GM19395 (cell line): ENCODE measurements around the gene RNF141.

Source experiments
- ATAC-seq: cut with Tn5 transposase; IDR thresholded peaks from one replicate; pipeline ENCODE4 v1.9.1; 2021; ENCODE audit warnings: mild to moderate bottlenecking, moderate library complexity; ENCODE audit not compliant: unreplicated experiment

RNF141 gene

DNA sequence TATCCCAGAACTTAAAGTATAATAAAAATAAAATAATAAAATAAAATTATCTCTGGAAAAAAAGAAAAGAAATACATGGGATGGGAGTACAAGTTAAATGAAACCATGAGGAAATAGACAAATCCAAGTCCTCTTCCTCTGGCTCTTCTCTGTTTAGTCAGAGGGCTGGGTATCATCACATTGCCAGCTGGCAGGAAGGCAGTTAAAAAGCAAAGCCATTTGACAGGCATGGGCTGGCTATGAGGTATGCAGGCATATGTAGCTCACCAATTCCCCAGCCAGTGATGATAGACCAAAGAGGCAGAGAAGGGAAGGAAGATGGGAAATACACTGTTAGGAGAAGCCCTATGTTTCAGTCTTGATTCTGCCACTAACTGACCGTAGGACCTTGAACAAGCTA lies 21.0 kb upstream of the RNF141 start:
- ATAC-seq = no peak

DNA sequence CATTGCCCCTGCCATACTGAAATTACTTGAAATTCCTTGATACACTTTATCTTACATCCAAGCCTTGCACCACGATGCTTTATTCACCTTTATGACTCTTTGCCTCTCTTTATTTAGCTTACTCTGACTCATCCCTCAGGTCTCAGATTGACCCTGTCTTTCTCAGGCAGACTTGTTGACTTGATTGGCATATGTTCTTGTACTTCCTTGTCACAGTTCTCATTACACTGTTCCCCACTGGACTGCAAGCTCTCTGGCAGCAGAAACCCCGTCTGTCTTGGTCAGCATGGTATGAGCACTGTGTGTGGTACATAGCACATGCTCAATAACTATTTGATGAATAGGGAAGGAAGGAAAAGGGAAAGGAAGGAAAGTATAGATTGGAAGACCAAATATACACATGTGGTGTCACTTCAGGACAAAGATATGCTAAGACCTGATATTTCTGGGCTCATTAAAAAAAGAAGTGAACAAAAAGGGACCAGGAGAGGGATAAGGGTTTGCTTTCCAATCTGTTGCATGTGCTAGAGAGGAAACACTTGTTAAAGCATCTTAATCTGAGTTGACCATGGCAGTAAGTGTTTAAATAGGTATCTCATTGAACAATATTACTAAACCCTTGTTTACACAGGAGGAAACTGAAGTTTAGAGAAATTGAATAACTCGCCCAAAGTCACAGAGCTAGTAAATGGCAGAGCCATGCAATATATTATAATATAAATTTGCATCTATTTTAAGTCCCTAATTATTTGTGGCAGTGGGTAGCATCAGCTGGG lies 20.2 kb upstream of the RNF141 start:
- ATAC-seq = no peak

DNA sequence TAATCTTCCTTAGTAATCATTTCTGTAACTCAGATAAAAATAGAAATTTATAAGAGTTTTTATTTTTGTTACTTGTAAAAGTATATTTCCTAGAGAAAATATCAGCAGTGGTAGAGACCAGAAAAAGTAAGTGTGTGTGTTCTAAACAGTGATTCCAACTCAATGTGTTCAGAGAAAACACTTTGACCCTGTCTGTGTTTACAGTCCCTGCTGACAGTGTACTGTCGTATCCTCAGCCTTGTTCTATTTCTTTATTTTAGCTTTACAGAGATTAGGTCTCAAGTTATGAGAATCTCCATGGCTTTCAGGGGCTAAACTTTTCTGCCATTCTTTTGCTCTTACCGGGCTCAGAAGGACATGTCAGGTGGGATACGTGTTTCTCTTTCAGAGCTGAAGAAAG lies 17.3 kb upstream of the RNF141 start:
- ATAC-seq = no peak

DNA sequence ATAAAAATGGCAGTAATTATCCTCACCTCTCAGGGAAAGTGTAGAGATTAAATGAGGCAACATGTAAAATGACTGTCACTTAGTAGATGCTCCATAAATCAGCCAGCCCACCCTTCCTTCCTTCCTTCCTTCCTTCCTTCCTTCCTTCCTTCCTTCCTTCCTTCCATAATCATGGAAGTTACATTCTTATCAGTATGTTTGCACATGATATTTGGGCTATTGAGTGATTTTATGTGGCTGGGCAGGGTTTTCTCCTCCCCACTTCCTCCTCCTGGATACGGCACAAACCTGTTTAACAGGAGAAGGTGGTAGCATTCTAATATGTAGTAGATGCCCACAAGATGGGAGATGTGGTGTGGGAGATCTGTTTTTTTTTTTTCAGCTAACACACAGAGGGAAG lies 15.6 kb upstream of the RNF141 start:
- ATAC-seq = no peak

DNA sequence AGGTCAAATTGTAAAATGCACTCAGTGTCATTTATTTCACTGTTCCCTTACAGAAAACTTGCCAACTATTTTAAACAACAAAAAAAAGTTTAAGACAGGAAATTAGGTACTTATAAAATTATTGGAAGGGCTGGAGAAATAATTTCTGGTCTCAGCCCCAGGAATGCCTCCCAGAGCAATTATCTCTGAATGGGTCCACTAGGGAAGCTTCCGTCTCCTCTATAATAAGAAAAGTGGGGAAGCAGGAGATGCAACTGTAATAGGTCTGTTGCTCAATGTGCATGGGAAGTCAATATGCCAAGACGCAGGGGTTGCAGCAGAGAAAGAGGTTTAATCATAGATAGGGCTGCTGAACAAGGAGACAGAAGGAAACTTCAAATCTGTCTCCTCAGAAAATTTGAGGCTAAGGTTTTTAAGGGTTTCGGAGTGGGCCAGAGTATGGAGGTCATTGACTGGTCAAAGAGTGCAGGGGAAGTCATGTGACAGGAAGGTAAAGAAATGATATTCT lies 10.9 kb upstream of the RNF141 start:
- ATAC-seq = no peak

DNA sequence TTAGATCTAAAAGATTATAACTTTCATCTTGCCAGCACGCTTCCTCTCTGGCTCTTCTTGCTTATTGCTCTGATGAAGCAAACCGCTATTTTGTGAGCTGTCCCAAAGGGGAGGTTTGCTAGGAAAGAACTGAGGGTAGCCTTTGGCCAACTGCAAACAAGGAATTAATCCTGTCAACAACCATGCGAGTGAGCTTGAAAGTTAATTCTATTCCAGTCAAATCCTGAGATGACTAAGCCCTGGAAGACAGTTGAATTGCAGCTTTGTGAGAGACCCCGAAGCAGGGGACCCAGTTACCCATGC lies 10.3 kb upstream of the RNF141 start:
- no peak for ATAC-seq

DNA sequence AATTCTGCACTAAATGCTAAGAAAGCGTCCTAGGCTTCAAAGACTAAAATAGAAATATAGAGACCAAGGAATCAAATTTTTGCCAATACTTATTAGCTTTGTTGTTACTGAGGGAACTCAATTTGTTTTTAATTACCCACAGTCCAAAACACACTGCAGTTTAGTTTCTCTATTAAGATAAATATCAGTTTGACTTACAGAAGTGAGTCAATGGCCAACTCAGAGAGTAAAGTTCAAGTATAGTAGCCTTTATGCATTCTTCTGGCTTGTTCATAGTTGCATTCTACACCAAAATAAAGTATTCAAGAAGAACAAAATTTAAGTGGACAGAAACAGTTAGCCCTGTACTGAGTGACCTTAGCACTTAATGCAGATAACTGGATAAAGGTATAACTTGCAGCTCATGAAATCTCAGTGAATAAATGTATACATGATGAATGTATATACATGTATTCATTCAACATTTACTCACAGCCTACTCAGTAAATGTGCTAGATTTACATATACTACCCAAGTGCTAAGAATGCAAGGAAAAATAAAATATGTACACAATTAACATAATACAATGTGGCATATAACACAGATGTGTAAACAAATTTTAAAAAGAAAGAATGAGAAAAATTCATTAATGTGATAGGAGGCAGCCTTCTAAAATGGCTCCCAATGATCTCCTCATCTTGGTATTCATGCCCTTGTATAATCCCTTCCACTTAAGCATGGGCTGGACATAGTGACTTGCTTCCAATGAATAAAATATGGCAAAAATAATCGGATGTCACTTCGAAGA lies 9.7 kb upstream of the RNF141 start:
- no peak for ATAC-seq

DNA sequence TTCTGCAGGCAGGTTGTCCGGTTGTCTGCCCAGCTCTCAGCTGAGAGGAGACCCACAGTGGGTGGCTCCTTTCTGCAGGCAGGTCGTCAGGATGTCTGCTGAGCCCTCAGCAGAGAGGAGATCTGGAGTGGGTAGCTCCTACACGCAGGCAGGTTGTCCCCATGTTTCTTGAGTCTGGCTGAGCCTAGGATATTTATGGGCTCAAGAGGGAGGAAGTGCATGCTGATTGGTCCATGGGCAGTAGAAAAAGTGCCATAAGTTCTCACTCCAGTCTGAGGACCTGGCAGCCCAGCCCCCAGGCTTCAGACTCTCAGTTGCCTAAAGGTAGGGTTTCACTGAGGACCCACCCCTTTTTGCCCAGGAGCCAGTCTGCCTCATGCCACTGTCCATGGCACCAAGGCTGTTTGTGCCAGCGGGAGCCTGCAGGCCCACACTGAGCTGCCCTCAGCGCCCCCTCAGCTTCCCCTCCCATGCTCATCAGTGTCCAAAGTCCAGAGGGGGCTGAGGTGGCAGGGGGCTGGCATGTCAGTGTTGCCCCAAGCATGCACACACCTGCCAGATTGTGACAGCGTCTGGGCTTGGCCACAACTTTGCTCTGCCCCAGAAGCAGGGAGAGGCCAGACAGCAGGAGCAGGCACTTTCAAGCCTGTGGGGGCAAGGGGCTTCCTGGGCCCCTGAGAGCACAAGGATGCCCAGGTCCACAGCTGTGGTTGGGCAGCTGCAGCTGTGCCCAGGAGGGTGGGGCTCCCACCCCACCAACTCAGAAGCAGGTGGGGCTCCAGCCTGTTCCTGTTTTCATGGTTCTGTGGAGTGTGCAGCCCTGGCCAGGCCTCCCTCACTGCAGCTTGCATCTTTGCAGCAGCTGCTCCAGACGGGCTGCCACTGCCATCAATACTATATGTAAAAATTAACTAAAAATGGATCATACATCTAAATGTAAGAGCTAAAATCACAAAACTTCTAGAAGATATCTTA lies 3.8 kb upstream of the RNF141 start:
- no peak for ATAC-seq

DNA sequence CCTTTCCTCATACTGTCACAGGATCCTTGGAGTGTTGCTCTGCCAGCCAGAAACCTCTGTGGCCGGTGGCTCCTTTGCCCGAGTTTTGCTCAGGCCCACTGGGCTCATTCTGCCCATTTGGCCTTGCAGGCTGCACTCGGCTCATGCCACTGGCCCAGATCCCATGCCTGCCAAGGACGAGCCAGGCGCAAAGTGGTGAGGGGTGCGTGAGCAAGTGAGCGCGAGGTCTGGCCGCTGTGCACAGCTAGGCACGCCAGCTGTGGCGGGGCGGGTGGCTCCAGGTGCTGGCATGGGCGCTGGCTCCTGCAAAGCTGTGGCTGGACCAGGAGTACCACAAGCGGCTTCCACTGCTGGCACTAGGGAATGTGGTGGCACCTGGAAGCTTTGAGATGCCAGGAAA lies 2.8 kb upstream of the RNF141 start:
- no peak for ATAC-seq

DNA sequence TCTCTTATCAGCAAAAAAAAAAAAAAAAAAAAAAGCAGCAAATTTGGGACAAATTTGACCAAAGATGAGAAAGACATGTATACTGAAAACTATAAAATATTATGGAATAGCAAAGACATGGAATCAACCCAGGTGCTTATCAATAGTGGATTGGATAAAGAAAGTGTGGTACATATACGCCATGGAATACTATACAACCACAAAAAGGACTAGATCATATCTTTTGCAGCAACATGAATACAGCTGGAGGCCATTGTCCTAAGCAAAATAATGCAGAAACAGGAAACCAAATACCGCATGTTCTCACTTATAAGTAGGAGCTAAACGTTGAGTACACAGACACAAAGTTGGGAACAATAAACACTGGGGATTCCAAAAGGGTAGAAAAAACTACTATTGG lies 1.8 kb upstream of the RNF141 start:
- ATAC-seq = no peak

DNA sequence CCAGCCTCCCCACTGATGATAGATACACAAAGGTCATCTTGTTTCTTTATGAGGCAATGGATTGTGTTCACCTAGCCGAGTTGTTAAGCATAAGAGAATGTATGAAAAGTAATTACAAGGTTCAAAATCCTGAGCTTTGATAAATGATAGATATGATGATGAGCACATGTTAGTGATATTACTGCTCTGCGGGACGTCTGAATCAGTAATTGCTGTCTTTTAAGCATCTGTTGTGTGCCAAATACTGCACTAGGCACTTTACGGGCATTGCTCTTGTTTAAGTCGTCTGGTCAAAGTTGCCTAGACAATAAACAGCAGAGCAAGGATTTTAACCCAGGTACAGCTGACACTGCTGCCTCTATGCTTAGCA lies 559 bp upstream of the RNF141 start:
- no peak for ATAC-seq

DNA sequence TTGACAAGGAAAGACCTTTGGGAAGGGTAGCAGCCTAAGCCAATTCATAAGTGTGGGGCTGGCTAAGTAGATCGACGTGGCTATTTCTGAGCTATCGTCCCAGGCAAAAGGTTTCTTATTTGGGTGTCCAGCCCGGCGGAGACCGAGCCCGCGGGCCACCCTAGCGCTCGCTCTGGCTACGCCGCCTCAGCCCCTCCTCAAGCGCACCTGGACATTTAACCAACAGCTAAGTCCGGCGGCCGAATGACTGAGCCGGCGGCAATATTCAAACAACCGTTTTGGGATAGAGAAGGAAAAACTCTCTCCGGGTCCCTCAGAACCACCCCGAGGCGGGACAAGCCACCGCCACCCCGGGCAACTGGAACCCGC lies 457 bp downstream of the RNF141 start:
- ATAC-seq = peak; percentile 35

DNA sequence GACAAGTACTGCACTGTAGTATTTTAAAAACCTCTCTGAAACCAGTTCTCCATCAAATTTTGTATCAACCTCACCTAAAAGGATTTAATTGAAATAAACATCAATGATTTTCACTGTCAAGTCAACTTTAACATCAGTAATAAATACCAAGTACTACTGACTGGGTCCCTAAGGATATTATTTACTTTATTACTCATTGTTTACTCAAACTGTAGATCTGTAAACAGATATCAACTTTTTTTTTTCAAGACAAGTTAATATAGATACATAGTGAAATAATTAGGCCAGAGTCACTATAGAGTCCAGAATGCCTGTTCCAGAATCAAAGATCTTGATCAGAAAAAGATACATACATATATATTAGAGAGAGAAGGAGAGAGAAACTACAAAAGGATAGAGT lies 1.6 kb downstream of the RNF141 start:
- ATAC-seq = no peak

DNA sequence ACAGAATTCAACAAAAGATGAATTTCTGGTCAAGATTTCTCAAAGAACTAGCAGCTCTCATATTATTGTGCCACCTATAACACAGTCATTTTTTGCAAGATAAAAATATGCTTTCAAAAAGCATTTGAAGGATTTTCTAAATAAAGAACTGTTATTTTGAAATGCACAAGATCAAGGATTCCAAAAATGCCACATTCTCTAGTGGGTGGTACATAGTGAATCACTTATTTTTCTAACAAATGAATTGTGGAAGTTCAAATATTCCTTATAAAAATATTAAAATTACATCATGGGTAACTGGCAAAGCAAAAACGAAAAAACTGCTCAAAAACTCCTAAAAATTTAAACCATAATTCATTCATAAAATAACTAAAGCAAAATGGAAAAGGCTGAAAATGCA lies 2.1 kb downstream of the RNF141 start:
- ATAC-seq = no peak

DNA sequence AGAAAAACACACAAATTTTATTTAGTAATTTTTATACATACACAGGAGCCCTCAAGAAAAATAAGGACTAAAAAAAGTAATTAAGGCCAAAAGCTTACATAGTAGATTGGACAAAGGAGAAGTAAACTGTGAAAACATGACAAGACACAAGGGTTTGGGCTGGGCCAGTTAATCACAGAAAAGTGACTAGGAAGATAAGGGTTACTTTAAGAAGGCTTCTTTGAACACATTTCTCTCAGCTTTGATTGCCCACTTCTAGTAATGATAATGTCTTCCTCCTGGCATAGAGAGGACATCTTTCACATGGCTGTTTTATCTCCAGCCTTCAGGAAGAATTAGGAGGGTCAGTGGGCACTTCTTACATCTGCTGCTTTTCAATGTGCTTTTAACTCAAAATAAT lies 3.4 kb downstream of the RNF141 start:
- no peak for ATAC-seq

DNA sequence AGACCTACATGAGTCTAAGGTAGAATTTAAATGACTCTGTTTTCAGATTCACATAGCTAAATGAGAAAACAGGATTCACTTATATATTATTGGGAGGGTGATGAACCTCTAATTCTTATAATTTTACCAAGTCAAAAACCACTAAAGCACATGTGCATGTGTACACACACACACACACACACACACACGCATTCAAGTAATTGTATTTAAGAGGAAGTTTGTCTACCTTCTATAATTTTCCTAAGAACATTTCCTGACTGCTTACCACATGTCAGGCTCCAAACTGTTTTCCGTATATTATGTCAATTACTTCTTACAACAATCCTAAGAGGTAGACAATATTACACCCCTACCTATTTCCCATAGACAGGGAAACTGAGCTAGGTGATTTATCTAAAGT lies 6.7 kb downstream of the RNF141 start:
- no peak for ATAC-seq

DNA sequence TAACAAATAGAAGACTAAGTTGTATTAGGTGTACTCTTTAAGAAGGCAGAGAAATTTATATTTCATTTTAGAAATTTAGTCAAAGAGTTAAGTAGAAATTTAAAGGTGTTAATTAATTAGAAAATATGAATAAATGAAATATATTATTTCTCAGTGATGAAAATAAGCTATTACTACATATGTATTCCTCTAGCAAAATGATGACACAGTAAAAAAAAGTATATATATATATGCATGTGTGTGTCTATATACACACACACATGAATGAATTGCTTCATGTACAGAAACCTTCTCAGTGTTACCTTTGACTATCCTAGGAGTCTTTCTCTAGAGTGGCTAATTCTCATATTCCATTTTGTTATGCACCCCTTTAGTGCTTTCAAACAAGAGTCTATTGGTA lies 7.7 kb downstream of the RNF141 start:
- ATAC-seq = no peak

DNA sequence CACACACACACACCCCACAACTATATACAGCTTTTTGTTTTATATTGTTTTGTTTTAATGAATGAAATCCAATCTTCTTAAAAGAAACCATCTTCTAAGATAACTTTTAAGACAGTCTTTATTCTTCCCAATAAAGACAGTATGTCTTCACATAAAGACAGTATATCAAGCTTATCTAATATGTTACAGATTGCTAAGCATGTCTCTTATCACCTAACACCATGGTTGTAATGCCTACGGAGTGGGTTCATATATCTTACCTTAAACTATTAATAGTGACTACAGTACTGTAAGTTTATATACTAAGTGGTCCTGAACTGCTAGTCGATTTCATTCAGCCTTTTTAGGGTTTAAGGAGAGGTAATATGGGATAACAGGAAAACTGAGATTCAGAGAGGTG lies 8.5 kb downstream of the RNF141 start:
- ATAC-seq = no peak

DNA sequence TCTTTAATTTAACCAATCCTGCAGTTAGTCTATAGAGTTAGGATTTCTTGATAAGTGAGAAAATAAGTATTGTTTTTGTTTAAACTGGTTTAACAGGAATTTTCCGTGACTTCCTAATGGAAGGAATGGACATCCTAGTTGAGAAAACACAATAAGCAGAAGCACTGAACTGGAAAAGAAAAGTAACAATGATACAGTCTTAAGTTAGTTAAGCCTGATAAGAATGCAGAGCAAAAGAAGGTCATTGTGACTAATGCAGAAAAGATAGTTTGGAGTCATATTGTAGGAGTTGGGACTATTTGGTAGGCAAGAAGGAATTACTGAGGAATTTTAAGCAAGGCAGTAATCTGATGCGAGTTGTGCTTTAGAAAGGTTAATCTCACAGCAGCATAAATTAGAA lies 11.7 kb downstream of the RNF141 start:
- no peak for ATAC-seq

DNA sequence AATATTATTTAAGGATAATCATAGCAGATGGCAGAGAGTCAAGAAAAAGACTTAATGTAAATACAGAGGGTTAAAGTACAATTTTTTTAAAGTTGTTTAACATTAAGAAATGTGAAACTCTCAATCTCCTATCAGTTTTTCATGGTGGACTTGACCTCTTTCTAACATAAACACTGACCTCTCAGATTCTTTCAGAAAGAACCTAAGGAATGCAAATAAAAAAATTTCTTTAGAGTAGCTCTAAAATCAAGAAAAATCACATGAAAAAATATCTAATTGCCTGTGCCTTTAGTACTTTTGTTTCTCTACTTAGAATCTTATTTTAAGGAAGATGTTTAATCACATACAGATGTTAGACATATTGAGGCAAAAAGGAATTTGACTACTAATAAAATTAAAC lies 12.9 kb downstream of the RNF141 start:
- ATAC-seq = no peak
